HCT116 (cell line): ENCODE results near the gene CA7. TPM values are rescaled to one million over a fixed set of nuclear protein-coding genes. Genes with fewer than 3 reads are reported as not detected.

Experiments
- ATAC-seq: fragments of 200-7000 bp; cut with Tn5 transposase; 2 replicates; pipeline ENCODE4 v1.9.1; 2020; ENCODE audit warnings: mild to moderate bottlenecking, moderate library complexity
- BruUV-seq: library from RNA; stranded (reverse); fragments of 400-500 nt; replicated peaks from 2 replicates; lab custom pipeline; 2021; lab: Mats Ljungman, UMichigan
- CTCF ChIA-PET: fragments of 300-600 bp; sonication (Branson Sonifier 250); formaldehyde crosslinking; loops from one replicate; lab custom pipeline; 2021; ENCODE audit warnings: antibody characterized with exemption; lab: Charles Lee
- POLR2A ChIA-PET: fragments of 300-600, 350-600 bp; sonication (Branson Sonifier 250); formaldehyde crosslinking; loops from one replicate; lab custom pipeline; 2021; ENCODE audit warnings: antibody characterized with exemption; lab: Charles Lee
- RAD21 ChIA-PET, 2 experiments: fragments of 300-600 bp; sonication (Branson Sonifier 250); formaldehyde crosslinking; loops; one replicate each; lab custom pipeline; 2023; ENCODE audit warnings: low total read pairs in 2 of 2; ENCODE audit not compliant: uncharacterized antibody in 2 of 2, unreplicated experiment in 2 of 2, low non-redundant PET in 1 of 2; lab: Charles Lee
- DNase-seq: peaks from one replicate; pipeline ENCODE4 v3.0.0-alpha.2; 2010; ENCODE audit warnings: low read depth, low spot score
- H2AFZ ChIP-seq: fragments of 200-600 bp; shearing (Covaris generic), sonication (generic); 2 replicates; pipeline ENCODE4 v1.6.1; 2017; ENCODE audit warnings: low read depth, mixed run types, mixed read lengths, antibody characterized with exemption, low read length; ENCODE audit not compliant: poor library complexity, severe bottlenecking
- H3K27ac ChIP-seq: 2 replicates; pipeline ENCODE4 v1.5.1; 2012; ENCODE audit warnings: low read depth, low read length
- H3K27me3 ChIP-seq: fragments of 200-600 bp; sonication (generic); 2 replicates; pipeline ENCODE4 v1.6.1; 2016; ENCODE audit warnings: mixed run types, low read length, mixed read lengths; ENCODE audit not compliant: insufficient read depth
- H3K36me3 ChIP-seq, 2 experiments: fragments of 200-500 bp in 1 of 2; fragments of 200-600 bp in 1 of 2; sonication (Bioruptor generic) in 1 of 2; sonication (generic) in 1 of 2; 2 replicates each; pipeline versions ENCODE4 v1.5.1 to v1.6.1; 2014 to 2016; ENCODE audit warnings: low read length in 2 of 2, inconsistent platforms in 1 of 2, mixed read lengths in 1 of 2, mixed run types in 1 of 2; ENCODE audit not compliant: insufficient read depth in 2 of 2, control insufficient read depth in 1 of 2
- H3K4me1 ChIP-seq, 2 experiments: fragments of 200-600 bp in 1 of 2; sonication (generic) in 1 of 2; 2 replicates each; pipeline versions ENCODE4 v1.5.1 to v1.6.1; 2012 to 2017; ENCODE audit warnings: low read length in 2 of 2, inconsistent platforms in 1 of 2, mild to moderate bottlenecking in 1 of 2, mixed read lengths in 1 of 2, mixed run types in 1 of 2, moderate library complexity in 1 of 2; ENCODE audit not compliant: insufficient read depth in 2 of 2, control insufficient read depth in 1 of 2
- H3K4me2 ChIP-seq: fragments of 200-600 bp; sonication (generic); 2 replicates; pipeline ENCODE4 v1.6.1; 2017; ENCODE audit warnings: mixed run types, low read length, mixed read lengths
- H3K4me3 ChIP-seq, 2 experiments: fragments of 200-600 bp in 1 of 2; sonication (generic) in 1 of 2; replicated peaks in 1 of 2; 2 replicates each; pipeline ENCODE4 v1.5.1; 2011 to 2016; ENCODE audit warnings: low read length in 2 of 2, control low read depth in 1 of 2, low read depth in 1 of 2, mild to moderate bottlenecking in 1 of 2, mixed read lengths in 1 of 2, mixed run types in 1 of 2
- H3K79me2 ChIP-seq: fragments of 200-600 bp; sonication (generic); 2 replicates; pipeline ENCODE4 v1.6.1; 2017; ENCODE audit warnings: mild to moderate bottlenecking, mixed run types, low read length, moderate library complexity, mixed read lengths; ENCODE audit not compliant: insufficient read depth
- H3K9ac ChIP-seq: fragments of 200-600 bp; sonication (generic); 2 replicates; pipeline ENCODE4 v1.6.1; 2016; ENCODE audit warnings: low read length, mixed read lengths
- H3K9me2 ChIP-seq: fragments of 200-600 bp; sonication (generic), shearing (Covaris generic); 2 replicates; pipeline ENCODE4 v1.6.1; 2017; ENCODE audit warnings: mixed run types, mild to moderate bottlenecking, moderate library complexity; ENCODE audit not compliant: insufficient read depth
- H3K9me3 ChIP-seq, 2 experiments: fragments of 200-500 bp in 1 of 2; fragments of 200-600 bp in 1 of 2; sonication (Bioruptor generic) in 1 of 2; sonication (generic) in 1 of 2; 2 replicates each; pipeline ENCODE4 v1.6.1; 2014 to 2017; ENCODE audit warnings: low read length in 2 of 2, mixed read lengths in 2 of 2, inconsistent platforms in 1 of 2, low read depth in 1 of 2, mild to moderate bottlenecking in 1 of 2, mixed run types in 1 of 2, moderate library complexity in 1 of 2; ENCODE audit not compliant: control insufficient read depth in 1 of 2, insufficient read depth in 1 of 2
- H4K20me1 ChIP-seq: fragments of 200-600 bp; sonication (generic), shearing (Covaris generic); 2 replicates; pipeline ENCODE4 v1.6.1; 2017; ENCODE audit warnings: mixed run types, mild to moderate bottlenecking, moderate library complexity; ENCODE audit not compliant: insufficient read depth
- ATF3 ChIP-seq: IDR thresholded peaks from 2 replicates; pipeline ENCODE4 v1.6.1; 2012
- CBX3 ChIP-seq: IDR thresholded peaks from 2 replicates; pipeline ENCODE4 v1.6.1; 2012; ENCODE audit warnings: low read depth
- CEBPB ChIP-seq: IDR thresholded peaks from 2 replicates; pipeline ENCODE4 v1.6.1; 2012; ENCODE audit warnings: low read depth
- EGR1 ChIP-seq: IDR thresholded peaks from 2 replicates; pipeline ENCODE4 v1.6.1; 2012; ENCODE audit warnings: low read depth
- EZH2phosphoT487 ChIP-seq: fragments of 200-600 bp; IDR thresholded peaks from 2 replicates; pipeline ENCODE4 v1.6.1; 2018; ENCODE audit warnings: antibody characterized with exemption, borderline replicate concordance
- JUND ChIP-seq: IDR thresholded peaks from 2 replicates; pipeline ENCODE4 v1.6.1; 2012
- POLR2A ChIP-seq: IDR thresholded peaks from 2 replicates; pipeline ENCODE4 v1.7.0; 2011; ENCODE audit warnings: borderline replicate concordance; ENCODE audit not compliant: insufficient read depth, insufficient read length; ENCODE audit errors: extremely low read depth
- POLR2AphosphoS5 ChIP-seq: IDR thresholded peaks from 2 replicates; pipeline ENCODE4 v1.6.1; 2011; ENCODE audit warnings: mild to moderate bottlenecking, low read depth, low read length, moderate library complexity
- RAD21 ChIP-seq: IDR thresholded peaks from 2 replicates; pipeline ENCODE4 v1.6.1; 2012; ENCODE audit warnings: low read depth, mild to moderate bottlenecking
- REST ChIP-seq: IDR thresholded peaks from 2 replicates; pipeline ENCODE4 v1.6.1; 2012; ENCODE audit warnings: low read depth
- SIN3A ChIP-seq: IDR thresholded peaks from 2 replicates; pipeline ENCODE4 v1.6.1; 2012; ENCODE audit warnings: low read depth
- SP1 ChIP-seq: IDR thresholded peaks from 2 replicates; pipeline ENCODE4 v1.6.1; 2012; ENCODE audit warnings: low read depth
- SRF ChIP-seq: IDR thresholded peaks from 2 replicates; pipeline ENCODE4 v1.6.1; 2012; ENCODE audit warnings: low read depth
- ZFX ChIP-seq: fragments of 450-650 bp; IDR thresholded peaks from 2 replicates; pipeline ENCODE4 v1.6.1; 2017
- ZNF274 ChIP-seq: fragments of 200-500 bp; sonication (Bioruptor generic); IDR thresholded peaks from 2 replicates; pipeline ENCODE4 v1.6.1; 2014; ENCODE audit warnings: mild to moderate bottlenecking, low read depth, low read length, inconsistent platforms
- intact Hi-C: fragments of 100-400 bp; cut with micrococcal nuclease; formaldehyde crosslinking; loops from 2 replicates; pipeline ENCODE4 v1.10.0; 2022
- total RNA-seq: library from RNA; stranded (reverse); gene quantifications from one replicate; pipeline ENCODE4 v1.2.1, GENCODE V29; 2021; ENCODE audit not compliant: unreplicated experiment
- TF ChIP-seq, protein P1 (sequence below), 3 experiments: fragments of 200-600 bp in 1 of 3; sonication (generic) in 1 of 3; IDR thresholded peaks in 2 of 3; conservative IDR thresholded peaks in 1 of 3; 2 replicates each; pipeline ENCODE4 v1.5.1; 2012 to 2017; ENCODE audit warnings: low read depth in 2 of 3, low read length in 2 of 3, antibody characterized with exemption in 1 of 3, borderline replicate concordance in 1 of 3, control low read depth in 1 of 3, mild to moderate bottlenecking in 1 of 3, mixed read lengths in 1 of 3, mixed run types in 1 of 3, moderate library complexity in 1 of 3; ENCODE audit not compliant: insufficient read depth in 1 of 3

CA7 gene
- total RNA-seq, 1 experiment from 2014 or later = not detected

GRCh38 chr16:66863707-66864106 lies 19.5 kb downstream of the CA7 start:
- POLR2A ChIA-PET = no interaction called here
- H3K9me2 ChIP-seq = no peaks in the 10 kb centered on the region
- DNase-seq (no peak), ATAC-seq (no peak)
- CTCF ChIA-PET = interaction anchor here (0.6 to 1.6 kb wide), 2 partner anchors 9 to 21 kb away, joined by 5 to 9 read pairs; no protein-coding TSS in a partner anchor
- RAD21 ChIA-PET = no interaction called here
- intact Hi-C loops = no loop called here
- H3K9me3 ChIP-seq = no peaks in the 10 kb centered on the region
- no peaks in the 10 kb centered on the region for H3K79me2 ChIP-seq
- H4K20me1 ChIP-seq = no peaks in the 10 kb centered on the region
- H3K27me3 ChIP-seq = no peaks in the 10 kb centered on the region
- no peak overlapping the region for H3K4me3 ChIP-seq
- H3K27ac ChIP-seq = no peak overlapping the region
- no peak overlapping the region for H3K4me2 ChIP-seq
- H3K9ac ChIP-seq = no peak overlapping the region
- H3K4me1 ChIP-seq = peaks cover 10 to 12% of the 10 kb centered on the region in 2 experiments
- no peaks in the 10 kb centered on the region for H3K36me3 ChIP-seq
- no TSS peak for BruUV-seq
- no peak for TF ChIP-seq ZNF274
- H2AFZ ChIP-seq = no peak overlapping the region

DNA sequence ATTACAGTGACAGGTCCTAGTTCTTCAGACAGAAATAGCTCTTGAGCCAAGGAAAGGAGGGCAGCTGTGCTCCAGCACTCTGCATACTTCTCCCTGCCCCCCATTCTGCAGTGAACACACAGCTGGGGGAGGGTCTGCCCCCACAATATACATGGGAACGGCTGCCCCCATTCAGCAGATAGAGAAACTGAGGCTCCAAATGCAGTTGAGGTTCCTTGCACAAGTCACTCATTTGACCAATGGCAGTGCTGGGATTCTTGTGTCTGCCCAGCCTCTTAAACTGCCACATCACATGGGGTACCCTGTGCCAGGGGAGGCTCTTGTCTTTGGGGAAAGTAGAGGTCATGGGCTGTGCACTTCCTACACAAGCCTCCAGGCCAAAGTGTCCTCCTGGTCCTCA lies 25.2 kb downstream of the CA7 start:
- H3K79me2 ChIP-seq = no peaks in the 10 kb centered on the region
- intact Hi-C loops = loop anchor here (5.0 kb wide), 1 partner anchor 127 kb away; no protein-coding TSS in a partner anchor
- no peaks in the 10 kb centered on the region for H3K9me3 ChIP-seq
- no peak overlapping the region for H3K4me3 ChIP-seq
- no peak overlapping the region for H2AFZ ChIP-seq
- ChIA-PET CTCF (interaction anchor here (1.0 to 5.2 kb wide), 5 partner anchors 11 to 463 kb away, joined by 3 to 32 read pairs (median 12); partner anchors contain the start of genes NAE1 and PDP2), RAD21 (no interaction called here), POLR2A (interaction anchor here (0.9 kb wide), 1 partner anchor 39 kb away, joined by 4 read pairs; no protein-coding TSS in a partner anchor)
- no TSS peak for BruUV-seq
- ATAC-seq (no peak), DNase-seq (no peak)
- no peaks in the 10 kb centered on the region for H3K27me3 ChIP-seq
- H3K9me2 ChIP-seq = no peaks in the 10 kb centered on the region
- H3K36me3 ChIP-seq = no peaks in the 10 kb centered on the region
- no peak overlapping the region for H3K4me2 ChIP-seq
- peaks cover 11 to 21% of the 10 kb centered on the region in 2 experiments for H3K4me1 ChIP-seq
- H3K9ac ChIP-seq = no peak overlapping the region
- H3K27ac ChIP-seq = no peak overlapping the region
- no peaks in the 10 kb centered on the region for H4K20me1 ChIP-seq
- TF ChIP-seq CEBPB (no peak), SIN3A (no peak), EGR1 (no peak), REST (no peak), CBX3 (no peak), ATF3 (no peak), POLR2AphosphoS5 (no peak), SRF (no peak), ZNF274 (no peak), POLR2A (no peak), EZH2phosphoT487 (no peak), ZFX (no peak), RAD21 (no peak), SP1 (no peak), JUND (no peak)
- TF ChIP-seq, protein P1, sequence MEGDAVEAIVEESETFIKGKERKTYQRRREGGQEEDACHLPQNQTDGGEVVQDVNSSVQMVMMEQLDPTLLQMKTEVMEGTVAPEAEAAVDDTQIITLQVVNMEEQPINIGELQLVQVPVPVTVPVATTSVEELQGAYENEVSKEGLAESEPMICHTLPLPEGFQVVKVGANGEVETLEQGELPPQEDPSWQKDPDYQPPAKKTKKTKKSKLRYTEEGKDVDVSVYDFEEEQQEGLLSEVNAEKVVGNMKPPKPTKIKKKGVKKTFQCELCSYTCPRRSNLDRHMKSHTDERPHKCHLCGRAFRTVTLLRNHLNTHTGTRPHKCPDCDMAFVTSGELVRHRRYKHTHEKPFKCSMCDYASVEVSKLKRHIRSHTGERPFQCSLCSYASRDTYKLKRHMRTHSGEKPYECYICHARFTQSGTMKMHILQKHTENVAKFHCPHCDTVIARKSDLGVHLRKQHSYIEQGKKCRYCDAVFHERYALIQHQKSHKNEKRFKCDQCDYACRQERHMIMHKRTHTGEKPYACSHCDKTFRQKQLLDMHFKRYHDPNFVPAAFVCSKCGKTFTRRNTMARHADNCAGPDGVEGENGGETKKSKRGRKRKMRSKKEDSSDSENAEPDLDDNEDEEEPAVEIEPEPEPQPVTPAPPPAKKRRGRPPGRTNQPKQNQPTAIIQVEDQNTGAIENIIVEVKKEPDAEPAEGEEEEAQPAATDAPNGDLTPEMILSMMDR (IDR thresholded peaks at IDR 0.05 in 2 of 3, conservative IDR thresholded peaks at IDR 0.05 in 1 of 3; ENCODE audit: borderline replicate concordance in 1 of 3, insufficient read depth in 1 of 3, low read depth in 2 of 3, low read length in 2 of 3) = no peak
